Measurements from ENCODE around the gene VPS9D1.

VPS9D1 gene

GRCh38 chr16:89720813-89721545 lies at the start of gene VPS9D1, which contains the start of gene ZNF276:
VPS9D1 (minus strand) TSS chr16:89720898; CDS start chr16:89720861, 37 bp downstream.
ZNF276 (plus strand) TSS chr16:89721537; CDS start chr16:89721641, 104 bp downstream.
- DNase-seq, result peak; percentile 88

DNA sequence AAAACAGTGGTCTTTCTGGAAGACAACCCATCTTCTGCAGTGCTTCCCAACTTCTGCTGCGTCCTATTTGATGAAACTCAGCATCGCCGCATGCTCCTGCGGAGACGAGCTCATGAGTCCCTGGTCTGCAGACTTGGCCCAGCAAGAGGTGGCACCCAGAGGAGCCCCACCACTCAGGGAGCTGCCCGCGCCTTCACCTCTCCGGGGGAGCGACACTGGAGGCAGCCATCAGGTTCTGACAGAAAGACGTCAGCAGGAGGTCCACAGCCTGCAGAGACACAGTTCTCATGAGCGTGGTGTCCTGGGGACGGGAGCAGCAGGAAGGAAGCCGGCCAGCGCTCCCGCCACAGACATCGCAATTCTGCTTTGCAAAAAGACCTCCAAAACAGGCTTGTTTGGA lies 49.7 kb upstream of the VPS9D1 start:
- no peak for DNase-seq

DNA sequence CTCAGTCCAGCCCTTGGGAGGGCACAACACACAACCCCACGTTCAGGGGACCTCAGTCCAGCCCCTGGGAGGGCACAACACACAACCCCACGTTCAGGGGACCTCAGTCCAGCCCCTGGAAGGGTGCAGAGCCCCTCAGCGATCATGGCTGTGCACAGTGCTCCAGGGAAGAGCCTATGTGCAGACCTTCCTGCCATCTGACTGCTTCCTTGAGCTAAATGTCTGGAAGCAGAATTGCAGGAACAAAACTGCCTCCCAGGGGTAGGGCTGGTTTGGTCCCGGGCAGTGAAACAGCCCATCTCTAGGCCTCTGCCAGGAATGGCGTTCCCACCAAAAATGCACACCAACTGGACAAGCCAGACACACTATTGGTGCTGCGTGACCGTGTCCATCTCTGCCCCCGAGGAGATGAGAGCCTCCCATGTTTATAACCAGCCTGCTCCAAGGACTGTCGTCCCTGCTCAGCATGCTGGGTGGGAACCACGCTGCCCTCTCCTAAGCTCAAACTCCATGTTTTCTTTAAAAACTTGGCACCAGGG lies 44.7 kb upstream of the VPS9D1 start:
- no peak for DNase-seq

DNA sequence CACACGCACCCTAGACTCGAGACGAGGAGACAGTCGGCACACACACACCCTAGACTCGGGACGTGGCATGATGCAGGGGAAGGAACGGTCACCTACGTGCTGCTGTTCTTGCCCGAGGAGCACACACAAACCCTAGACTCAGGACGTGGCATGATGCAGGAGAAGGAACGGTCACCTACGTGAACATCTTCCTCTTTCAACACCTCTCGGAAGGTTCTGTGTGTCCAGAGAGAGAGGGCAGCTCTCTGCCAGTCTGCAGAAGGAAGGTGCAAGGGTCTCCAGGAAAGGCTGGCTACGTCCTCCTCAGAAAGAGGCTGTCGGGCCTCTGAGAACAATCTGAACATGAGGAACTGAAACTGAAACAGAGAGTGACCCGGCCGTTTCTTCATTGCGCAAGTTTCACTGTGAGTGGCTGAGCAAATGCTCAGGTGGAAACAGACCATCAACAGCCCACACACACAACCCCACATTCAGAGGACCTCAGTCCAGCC lies 44.1 kb upstream of the VPS9D1 start:
- DNase-seq, result peak; percentile 84

GRCh38 chr16:89761304-89761922 lies 40.7 kb upstream of the VPS9D1 start:
- no peak for DNase-seq

GRCh38 chr16:89759746-89760340 lies 39.1 kb upstream of the VPS9D1 start:
- DNase-seq, result no peak

DNA sequence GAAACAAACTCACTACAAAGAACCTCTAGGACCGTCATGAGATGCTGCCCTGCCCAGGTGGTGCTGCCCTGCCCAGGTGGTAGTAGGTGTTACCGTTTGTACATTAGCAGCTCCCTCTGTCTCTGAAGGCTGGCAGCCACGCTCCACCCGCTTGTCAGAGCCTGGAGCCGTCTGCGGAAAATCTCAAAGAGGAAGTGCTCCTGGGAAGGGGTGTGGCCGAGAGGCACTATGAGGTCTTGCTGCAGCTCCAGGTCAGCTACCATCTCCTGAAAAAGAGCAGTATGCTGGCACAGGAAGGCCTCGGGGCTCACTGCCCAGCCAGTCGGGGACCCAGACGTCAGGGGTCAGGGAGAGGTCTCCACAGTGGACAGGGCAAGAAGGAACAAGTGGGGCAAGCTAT lies 28.9 kb upstream of the VPS9D1 start:
- no peak for DNase-seq

DNA sequence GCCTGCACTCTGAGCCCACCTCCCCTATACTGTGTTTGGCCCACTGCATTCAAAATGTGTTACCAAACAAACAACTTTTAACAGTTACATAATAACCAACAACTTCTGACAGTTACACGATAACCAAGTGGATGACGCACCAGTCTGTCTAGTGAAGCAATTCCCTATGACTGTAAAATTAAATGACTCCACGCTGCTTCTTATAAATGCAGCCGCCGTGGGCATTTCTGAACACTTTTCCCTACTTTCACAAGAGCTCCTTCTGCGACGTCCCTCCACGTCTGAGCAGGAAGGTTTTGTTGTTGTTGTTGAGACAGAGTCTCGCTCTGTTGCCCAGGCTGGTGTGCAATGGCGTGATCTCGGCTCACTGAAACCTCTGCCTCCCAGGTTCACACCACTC lies 28.2 kb upstream of the VPS9D1 start:
- no peak for DNase-seq

GRCh38 chr16:89748076-89748475 lies 27.4 kb upstream of the VPS9D1 start:
- no peak for DNase-seq

GRCh38 chr16:89746043-89746442 lies 25.3 kb upstream of the VPS9D1 start:
- no peak for DNase-seq

- DNase-seq, result no peak
These were observed 24.1 kb upstream of the VPS9D1 start for GRCh38 chr16:89744813-89745212.

GRCh38 chr16:89742948-89743347 lies 22.2 kb upstream of the VPS9D1 start:
- DNase-seq, result no peak

- DNase-seq, result no peak
These were observed 20.8 kb upstream of the VPS9D1 start for GRCh38 chr16:89741342-89742014.

DNA sequence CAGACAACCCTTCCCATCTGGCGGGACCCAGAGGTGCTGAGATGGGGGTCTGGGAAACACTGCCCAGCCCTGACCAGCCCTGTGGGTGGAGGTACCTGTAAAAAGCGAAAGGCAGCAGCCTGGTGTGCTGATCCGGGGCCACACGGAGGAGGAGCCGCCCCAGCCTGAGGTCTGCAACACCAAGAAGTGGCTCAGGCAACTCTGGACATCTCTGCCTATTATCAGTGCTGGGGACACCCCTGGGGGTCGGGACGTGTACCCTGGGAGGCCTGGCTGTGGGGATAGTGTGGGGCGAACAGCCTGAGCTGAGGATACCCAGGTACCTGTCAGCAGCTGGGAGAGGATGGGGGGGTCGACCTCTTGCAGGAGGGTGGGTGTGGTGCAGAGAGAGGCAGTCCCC lies 18.7 kb upstream of the VPS9D1 start:
- no peak for DNase-seq

GRCh38 chr16:89738538-89739317 lies 18.0 kb upstream of the VPS9D1 start:
- no peak for DNase-seq

DNA sequence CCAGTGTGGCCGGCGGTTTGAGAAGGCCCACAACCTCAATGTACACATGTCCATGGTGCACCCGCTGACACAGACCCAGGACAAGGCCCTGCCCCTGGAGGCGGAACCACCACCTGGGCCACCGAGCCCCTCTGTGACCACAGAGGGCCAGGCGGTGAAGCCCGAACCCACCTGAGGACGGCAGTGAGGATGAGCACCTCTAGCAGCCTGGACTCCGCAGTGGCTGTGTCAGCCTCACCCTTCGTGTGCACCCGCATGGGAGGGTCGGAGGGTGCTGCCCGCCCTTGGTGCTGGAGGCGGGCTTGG lies 17.3 kb upstream of the VPS9D1 start:
- no peak for DNase-seq

DNA sequence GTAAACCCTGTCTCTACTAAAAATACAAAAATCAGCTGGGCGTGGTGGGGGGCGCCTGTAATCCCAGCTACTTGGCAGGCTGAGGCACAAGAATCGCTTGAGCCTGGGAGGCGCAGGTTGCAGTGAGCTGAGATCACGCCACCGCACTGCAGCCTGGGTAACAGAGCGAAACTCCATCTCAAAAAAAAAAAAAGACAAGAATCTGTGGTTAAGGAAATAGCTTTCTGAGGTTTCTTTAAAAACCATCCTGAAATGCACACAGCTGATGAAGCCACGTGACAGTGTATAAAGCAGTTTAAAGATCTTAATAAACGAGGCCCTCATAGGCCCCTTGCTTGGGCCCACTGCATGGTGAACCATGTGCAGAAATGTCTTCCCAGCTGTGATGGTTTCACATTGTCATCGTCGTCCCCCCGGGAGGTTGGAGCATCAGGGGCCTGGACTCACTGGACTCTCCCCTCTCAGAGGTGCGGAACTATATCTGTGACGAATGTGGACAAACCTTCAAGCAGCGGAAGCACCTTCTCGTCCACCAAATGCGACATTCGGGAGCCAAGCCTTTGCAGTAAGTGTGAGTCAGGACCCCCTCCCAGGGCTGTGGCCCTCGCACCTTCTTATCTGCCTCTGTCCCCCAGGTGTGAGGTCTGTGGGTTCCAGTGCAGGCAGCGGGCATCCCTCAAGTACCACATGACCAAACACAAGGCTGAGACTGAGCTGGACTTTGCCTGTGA lies 16.8 kb upstream of the VPS9D1 start:
- peak; percentile 64 for DNase-seq

- DNase-seq, result no peak
These were observed 15.9 kb upstream of the VPS9D1 start for GRCh38 chr16:89736554-89736953.

- no peak for DNase-seq
These were observed 13.1 kb upstream of the VPS9D1 start for GRCh38 chr16:89733792-89734191.

DNA sequence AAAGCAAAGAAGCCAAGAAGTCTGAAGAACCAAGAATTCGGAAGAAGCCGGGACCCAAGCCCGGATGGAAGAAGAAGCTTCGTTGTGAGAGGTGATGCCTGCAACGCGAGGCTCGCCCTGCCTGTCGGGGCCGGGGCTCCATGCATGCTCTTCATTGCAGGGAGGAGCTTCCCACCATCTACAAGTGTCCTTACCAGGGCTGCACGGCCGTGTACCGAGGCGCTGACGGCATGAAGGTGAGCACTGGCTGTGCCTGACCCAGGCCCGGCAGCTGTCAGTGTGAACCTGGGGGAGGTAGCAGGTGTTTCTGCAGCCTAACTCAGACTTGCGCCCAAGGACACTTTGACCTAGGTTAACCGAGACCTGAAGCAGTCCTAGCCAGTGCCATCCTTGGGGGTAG lies 12.6 kb upstream of the VPS9D1 start:
- no peak for DNase-seq

DNA sequence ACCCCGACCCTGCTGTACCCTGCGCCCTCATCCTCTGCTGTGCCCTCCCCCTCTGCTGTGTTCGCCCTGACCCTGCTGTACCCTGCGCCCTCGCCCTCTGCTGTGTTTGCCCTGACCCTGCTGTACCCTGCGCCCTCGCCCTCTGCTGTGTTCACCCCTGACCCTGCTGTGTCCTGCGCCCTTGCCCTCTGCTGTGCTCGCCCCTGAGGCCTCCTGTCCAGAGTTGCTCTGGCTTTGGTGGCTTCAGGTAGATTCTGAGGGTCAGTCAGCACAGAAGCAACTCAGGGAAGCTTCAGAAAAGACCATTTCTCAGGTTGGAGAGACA lies 12.2 kb upstream of the VPS9D1 start:
- no peak for DNase-seq

Data from activated CD4-positive, alpha-beta T cell treated with anti-CD3 and anti-CD28 coated beads, Interleukin-10, Interleukin-2, amounts not matched to agents 100 ng/mL and 50 ng/mL, durations not matched to agents 16 hours and 8 hours (primary cell).